Upper lobe of left lung (tissue), 4 donors: Measurements from ENCODE around the gene RAB6B.

ENCODE experiments used
- POLR2A ChIP-seq, 4 donors: fragments of 450-650 bp; IDR thresholded peaks; one replicate each; pipeline ENCODE4 v1.5.1; 2016 to 2017; ENCODE audit warnings: antibody characterized with exemption in 4 of 4, mild to moderate bottlenecking in 2 of 4
- TF ChIP-seq, protein P1 (sequence below), 6 experiments: fragments of 450-650 bp in 4 of 6; fragments of 200-600 bp in 2 of 6; sonication (generic) in 2 of 6; IDR thresholded peaks; one replicate each; pipeline ENCODE4 v1.5.1; 2016 to 2019; ENCODE audit warnings: antibody characterized with exemption in 6 of 6

GRCh38 chr3:133777807-133778568, 117.7 kb downstream of the RAB6B start:
- TF ChIP-seq, protein P1, sequence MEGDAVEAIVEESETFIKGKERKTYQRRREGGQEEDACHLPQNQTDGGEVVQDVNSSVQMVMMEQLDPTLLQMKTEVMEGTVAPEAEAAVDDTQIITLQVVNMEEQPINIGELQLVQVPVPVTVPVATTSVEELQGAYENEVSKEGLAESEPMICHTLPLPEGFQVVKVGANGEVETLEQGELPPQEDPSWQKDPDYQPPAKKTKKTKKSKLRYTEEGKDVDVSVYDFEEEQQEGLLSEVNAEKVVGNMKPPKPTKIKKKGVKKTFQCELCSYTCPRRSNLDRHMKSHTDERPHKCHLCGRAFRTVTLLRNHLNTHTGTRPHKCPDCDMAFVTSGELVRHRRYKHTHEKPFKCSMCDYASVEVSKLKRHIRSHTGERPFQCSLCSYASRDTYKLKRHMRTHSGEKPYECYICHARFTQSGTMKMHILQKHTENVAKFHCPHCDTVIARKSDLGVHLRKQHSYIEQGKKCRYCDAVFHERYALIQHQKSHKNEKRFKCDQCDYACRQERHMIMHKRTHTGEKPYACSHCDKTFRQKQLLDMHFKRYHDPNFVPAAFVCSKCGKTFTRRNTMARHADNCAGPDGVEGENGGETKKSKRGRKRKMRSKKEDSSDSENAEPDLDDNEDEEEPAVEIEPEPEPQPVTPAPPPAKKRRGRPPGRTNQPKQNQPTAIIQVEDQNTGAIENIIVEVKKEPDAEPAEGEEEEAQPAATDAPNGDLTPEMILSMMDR (IDR thresholded peaks at IDR 0.05): no peak
- TF ChIP-seq POLR2A (IDR thresholded peaks at IDR 0.05): no peak
